NCI-H2196 treated with DMSO at 0.1 percent for 48 hours (cell line): Measurements from ENCODE around the gene UCK1.

Experiments used
- DNase-seq: peaks from one replicate; lab custom pipeline; 2025; ENCODE audit not compliant: unreplicated experiment; lab: John Stamatoyannopoulos, UW

The UCK1 gene

DNA sequence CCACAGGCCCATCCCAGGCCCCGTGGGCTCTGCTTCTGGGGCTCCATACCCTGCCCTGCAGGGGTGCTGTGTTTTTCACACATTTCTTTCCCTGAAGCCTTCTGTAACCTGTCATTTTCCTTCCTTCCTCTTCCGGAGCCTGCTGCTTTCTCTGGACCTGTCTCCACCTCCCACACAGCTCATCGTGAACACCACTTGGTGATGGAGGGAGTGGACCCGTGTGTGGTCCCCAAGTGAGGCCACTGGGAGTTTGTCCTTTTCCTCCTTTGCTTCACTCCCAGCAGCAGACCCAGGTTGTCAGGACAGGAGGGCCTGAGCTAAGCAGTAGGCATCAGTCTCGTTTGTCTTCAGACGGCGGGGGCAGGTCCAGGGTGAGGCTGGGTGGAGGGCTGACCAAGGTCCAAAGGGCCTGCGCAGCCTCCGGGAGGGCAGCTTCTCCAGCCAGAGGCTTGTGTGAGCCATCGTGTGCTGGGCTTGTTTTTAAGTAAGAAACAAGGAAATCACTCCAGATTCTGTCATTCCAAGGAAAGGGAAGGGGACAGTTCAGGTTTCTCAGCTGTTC, 34.1 kb downstream of the UCK1 start:
- DNase-seq, result no peak

DNA sequence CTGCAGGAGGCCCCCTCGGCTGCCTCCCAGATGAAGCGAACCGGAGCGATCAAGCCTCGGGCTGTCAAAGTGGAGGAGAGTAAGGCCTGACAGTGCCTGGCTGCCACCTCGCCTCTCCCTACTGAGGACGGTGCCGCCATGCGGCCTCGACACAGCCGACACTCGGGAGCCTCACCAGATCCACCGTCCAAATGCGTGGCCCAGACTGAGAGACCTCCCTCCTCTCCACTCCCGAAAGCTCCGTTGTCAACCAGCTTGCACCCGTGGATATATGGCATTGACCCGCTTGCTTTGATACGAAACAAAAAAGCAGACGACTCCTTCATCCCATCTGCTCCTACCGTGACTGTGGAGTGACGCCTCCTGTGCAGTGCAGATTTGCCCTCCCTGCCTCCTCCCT, 35.3 kb downstream of the UCK1 start:
- DNase-seq, result no peak

- DNase-seq, result no peak
These were observed 36.7 kb downstream of the UCK1 start for GRCh38 chr9:131494296-131494870.

GRCh38 chr9:131492070-131492469, 39.0 kb downstream of the UCK1 start:
- DNase-seq, result no peak

DNA sequence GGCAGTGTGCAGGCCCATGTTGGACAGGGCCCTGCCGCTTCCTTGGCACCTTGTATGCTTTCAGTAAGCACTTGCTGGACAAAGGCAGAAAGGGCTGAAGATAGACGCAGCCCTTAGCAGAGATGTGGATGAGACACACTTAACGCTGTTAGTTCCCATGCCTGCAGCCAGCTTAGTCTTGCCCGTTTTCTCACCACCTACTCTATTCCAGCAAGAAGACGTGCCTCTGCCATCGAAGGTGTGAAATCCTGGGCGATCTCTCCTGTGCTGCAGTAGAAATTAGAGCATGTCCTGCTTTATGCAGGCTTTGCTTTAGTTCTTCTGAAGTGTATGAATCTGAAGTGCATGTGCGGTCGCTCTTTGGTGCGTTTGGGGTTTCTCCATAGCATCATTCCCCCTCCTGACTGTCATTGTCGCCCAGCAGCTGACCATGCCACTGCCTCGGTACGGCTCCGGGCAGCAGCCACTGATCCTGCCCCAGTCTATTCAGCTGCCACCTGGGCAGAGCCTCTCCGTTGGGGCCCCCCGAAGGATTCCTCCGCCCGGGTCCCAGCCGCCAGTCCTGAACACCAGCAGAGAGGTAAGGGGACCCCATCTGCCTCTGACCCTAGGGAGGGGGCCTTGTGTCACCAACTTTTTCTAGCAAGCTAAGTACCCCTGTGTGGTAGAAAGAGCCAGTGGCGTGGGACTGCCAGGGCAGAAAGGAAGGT, 39.9 kb downstream of the UCK1 start:
- no peak for DNase-seq

- DNase-seq, result no peak
These were observed 40.5 kb downstream of the UCK1 start for GRCh38 chr9:131490514-131490913.

DNA sequence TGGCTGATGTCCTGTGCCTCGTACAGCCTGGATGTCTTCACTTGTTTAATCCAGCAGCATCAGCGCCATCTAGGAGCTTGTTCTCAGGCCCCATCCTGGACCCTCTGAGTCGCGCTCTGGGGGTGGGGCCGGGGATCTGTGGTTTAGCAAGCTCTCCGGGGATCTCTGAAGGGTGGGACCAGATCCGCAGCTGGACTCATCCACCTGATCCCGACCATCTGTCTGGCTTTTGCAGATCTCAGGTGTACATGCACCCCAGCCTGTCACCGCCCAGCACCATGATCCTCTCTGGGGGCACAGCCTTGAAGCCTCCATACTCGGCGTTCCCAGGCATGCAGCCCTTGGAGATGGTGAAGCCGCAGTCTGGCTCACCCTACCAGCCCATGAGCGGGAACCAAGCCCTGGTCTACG, 43.4 kb downstream of the UCK1 start:
- no peak for DNase-seq

GRCh38 chr9:131487001-131487400, 44.1 kb downstream of the UCK1 start:
- no peak for DNase-seq

DNA sequence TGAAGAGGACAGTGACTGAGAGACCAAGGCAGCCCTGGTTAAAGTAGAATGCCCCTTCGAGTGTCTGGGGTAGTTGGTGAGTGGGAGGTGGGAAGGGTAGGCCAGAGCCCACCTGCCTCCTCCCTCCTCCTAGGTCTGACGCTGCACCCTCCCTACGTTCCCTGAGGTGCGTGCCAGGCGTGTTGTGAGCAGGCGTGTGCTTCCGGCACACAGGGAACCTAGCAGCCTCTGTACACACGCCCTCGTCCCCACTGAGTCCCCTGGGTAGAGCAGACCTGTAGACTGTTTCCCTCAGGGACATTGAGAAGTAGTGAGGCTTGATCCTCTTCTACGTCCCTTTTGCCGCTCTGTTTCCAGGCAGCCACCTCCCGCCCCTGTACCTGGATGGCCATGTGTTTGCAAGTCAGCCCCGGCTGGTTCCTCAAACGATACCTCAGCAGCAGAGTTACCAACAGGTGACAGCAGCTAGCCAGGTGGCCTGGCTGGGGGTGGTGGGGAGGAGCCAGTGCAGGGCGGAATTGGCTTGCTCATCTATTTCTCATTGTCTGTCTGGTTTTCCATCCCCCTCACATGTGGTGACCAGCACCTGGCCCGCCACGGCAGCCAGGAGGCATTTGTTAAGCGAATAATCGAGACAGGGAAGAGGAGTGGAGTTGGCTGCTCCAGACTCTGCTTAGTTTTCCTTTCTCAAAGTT, 45.2 kb downstream of the UCK1 start:
- DNase-seq, result peak; percentile 53

- DNase-seq, result no peak
These were observed 45.9 kb downstream of the UCK1 start for GRCh38 chr9:131485206-131485605.

GRCh38 chr9:131484560-131485185, 46.4 kb downstream of the UCK1 start:
- no peak for DNase-seq

GRCh38 chr9:131484051-131484445, 47.0 kb downstream of the UCK1 start:
- no peak for DNase-seq

- DNase-seq, result no peak
These were observed 47.6 kb downstream of the UCK1 start for GRCh38 chr9:131483319-131484050.

GRCh38 chr9:131482343-131483006, 48.6 kb downstream of the UCK1 start:
- DNase-seq, result no peak

DNA sequence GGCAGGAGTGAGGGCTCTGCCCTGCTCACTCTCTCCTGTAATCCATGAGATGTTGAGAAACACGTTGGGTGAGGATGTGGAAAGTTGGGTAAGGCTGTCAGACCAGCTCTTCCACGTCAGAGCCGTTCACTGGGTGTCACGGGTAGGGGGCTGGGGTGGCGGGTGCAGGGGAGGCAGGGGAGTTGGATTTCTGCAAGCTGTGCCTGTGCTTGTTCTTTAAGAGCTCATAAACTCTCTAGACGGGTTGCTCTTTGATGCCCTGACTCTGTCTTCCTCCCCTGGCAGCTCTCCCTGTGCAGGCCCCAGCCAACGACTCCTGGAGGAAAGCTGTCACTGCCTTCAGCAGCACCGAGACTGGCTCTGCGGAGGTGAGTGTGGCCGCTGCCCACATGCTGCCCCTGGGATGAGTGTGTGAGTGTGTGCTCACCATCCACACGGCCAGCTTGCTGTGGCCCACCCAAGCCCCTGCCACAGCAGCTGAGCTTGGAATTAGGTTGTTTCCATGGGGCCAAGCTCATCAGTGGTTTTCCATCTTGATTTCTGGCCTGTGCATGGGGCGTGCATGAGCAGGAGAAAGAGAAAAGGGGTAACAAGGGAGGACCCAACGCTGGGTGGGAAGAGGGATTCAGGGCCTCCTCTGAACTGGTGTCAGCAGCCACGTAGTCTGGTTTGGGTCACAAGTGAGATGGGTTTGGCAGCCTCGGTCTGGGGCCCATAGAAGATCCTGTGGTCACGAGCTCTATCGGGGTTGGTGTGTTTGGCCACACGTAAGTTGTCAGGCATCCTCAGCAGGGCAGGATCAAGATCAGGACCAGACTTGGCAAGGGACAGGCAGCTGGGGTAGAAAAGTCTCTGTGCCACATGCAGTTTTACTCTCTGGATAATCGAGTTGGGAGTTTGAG, 49.4 kb downstream of the UCK1 start:
- DNase-seq, result no peak

DNA sequence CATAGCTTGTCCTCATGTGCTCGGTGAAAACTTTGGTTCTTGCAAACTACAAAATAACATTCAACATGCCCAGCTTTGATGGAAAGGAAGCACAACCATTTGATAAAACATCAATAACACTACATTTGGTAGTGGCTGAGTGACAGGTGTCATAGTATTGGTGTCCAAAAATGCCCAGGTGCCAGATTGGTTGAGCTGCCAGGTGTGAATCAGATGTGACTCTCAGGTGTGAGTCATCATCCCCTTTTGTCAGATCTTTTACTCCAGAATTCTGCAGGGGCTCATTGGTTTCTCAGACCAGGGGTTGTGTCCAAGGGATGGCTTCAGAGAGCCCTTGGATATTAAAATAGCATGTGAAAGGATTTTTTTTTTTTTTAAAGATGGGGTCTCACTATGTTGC, 50.8 kb downstream of the UCK1 start:
- no peak for DNase-seq

DNA sequence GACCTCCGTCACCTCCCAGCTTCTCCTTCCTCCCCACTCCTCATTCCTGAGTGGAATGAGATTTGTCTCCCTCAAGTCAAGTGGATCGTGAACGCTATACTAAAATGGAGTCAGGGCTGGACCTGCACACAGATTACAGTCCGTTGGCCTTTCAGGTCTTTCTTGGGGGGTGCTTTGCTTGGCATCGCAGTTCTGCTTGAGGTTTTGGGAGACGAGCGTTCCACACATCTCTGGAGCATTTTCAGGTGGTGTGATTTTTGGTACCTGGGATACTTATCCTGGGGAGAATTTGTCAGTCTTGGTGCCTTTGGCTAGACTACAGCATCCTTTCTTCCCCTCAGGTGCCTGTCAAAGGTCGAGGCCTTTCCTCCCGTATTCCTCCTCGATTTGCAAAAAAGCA, 52.2 kb downstream of the UCK1 start:
- no peak for DNase-seq

DNA sequence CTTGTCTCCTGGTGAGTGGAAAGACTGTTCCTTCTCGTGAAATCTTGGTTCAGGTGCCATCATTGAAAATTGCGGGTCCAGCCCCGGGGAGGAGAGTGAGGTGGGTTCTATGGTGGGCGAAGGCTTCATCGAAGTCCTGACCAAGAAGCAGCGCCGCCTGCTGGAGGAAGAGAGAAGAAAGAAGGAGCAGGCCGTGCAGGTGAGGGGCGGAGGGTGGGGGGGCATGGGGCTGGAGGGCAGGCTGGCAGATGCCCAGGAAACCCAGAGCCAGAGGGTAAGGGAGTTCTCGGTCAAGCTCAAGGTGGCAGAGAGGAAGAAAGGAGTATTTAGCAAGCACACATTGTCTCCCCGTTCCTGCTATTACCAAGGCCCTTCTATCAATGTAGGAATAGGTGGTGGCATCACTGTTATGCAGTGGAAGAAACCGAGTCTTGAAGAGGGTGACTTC, 52.6 kb downstream of the UCK1 start:
- DNase-seq, result peak; percentile 10

GRCh38 chr9:131477816-131478419, 53.1 kb downstream of the UCK1 start:
- DNase-seq, result no peak
